Mucosa of descending colon (tissue), 3 donors: ENCODE data around the gene WFDC12. TPM values are rescaled to one million over a fixed set of nuclear protein-coding genes. Genes with fewer than 3 reads are reported as not detected.
"Not testable (repeated sequence)": the region's sequence is repeated elsewhere in the genome, so short reads cannot be mapped to it uniquely, and the experiment has no call there.

ENCODE experiments used
- ATAC-seq: fragments of 200-7000 bp; cut with Tn5 transposase; one replicate; pipeline ENCODE4 v1.9.1; 2020; ENCODE audit warnings: mild to moderate bottlenecking, moderate library complexity
- DNase-seq, 3 donors: peaks; one replicate each; pipeline ENCODE4 v3.0.0-alpha.2; 2020
- H3K36me3 ChIP-seq: fragments of 200-600 bp; one replicate; pipeline ENCODE4 v1.8.0; 2021; ENCODE audit warnings: low read depth, mild to moderate bottlenecking
- H3K4me1 ChIP-seq: fragments of 200-600 bp; one replicate; pipeline ENCODE4 v1.8.0; 2021; ENCODE audit warnings: low read depth, mild to moderate bottlenecking
- H3K4me3 ChIP-seq: fragments of 200-600 bp; one replicate; pipeline ENCODE4 v1.8.0; 2021; ENCODE audit warnings: mild to moderate bottlenecking
- H3K9me3 ChIP-seq: fragments of 200-600 bp; one replicate; pipeline ENCODE4 v1.8.0; 2021; ENCODE audit warnings: mild to moderate bottlenecking
- CTCF ChIP-seq: fragments of 200-600 bp; IDR thresholded peaks from one replicate; pipeline ENCODE4 v1.8.0; 2022; ENCODE audit warnings: antibody characterized with exemption, mild to moderate bottlenecking
- intact Hi-C, 2 donors: fragments of 100-400 bp; cut with DNase I in 1 of 2; cut with micrococcal nuclease in 1 of 2; formaldehyde crosslinking; loops; one replicate each; pipeline versions ENCODE4 v1.11.0 to v1.11.1; 2022; cut with DNase I, micrococcal nuclease
- total RNA-seq, 3 donors: library from RNA; stranded (reverse); fragmentation: NEBNext Ultra II Directional in 2 of 3; extraction: Animal tissue kit (Norgen Biotek cat#: 25700) in 2 of 3; gene quantifications; one replicate each; pipeline versions ENCODE4 v1.2.1 to v1.2.4, GENCODE V29; 2021 to 2023
- donor health status: DM: no; HTN: no; CAD: no; lungs with moderate emphysema.
- donor health status: DM: no; HTN: no; CAD: no.
- donor health status: DM: no; HTN: yes; CAD: no.

The WFDC12 gene
- total RNA-seq, 3 donors from 2014 or later = not detected

- ATAC-seq = no peak
- no peak for TF ChIP-seq CTCF
- no peaks in the 10 kb centered on the region for H3K36me3 ChIP-seq
- no peaks in the 10 kb centered on the region for H3K4me1 ChIP-seq
- intact Hi-C loops = no loop called here
- no peak overlapping the region for H3K4me3 ChIP-seq
- no peaks in the 10 kb centered on the region for H3K9me3 ChIP-seq
- DNase-seq = no peak
These were observed 24.8 kb upstream of the WFDC12 start for GRCh38 chr20:45149062-45149461.

GRCh38 chr20:45140836-45141235 lies 16.6 kb upstream of the WFDC12 start:
- no peaks in the 10 kb centered on the region for H3K9me3 ChIP-seq
- TF ChIP-seq CTCF = no peak
- DNase-seq (no peak), ATAC-seq (no peak)
- H3K4me1 ChIP-seq = peaks cover 13% of the 10 kb centered on the region
- intact Hi-C loops = no loop called here
- no peak overlapping the region for H3K4me3 ChIP-seq
- H3K36me3 ChIP-seq = no peaks in the 10 kb centered on the region

- DNase-seq, intact Hi-C loops, ATAC-seq, H3K36me3 ChIP-seq, H3K9me3 ChIP-seq, H3K4me3 ChIP-seq: not testable (repeated sequence)
- H3K4me1 ChIP-seq = peaks cover 13% of the 10 kb centered on the region
These were observed 15.6 kb upstream of the WFDC12 start for GRCh38 chr20:45139733-45140375.

GRCh38 chr20:45138561-45139300 lies 14.5 kb upstream of the WFDC12 start:
- Histone ChIP-seq H3K4me1 (peaks cover 13% of the 10 kb centered on the region), H3K4me3 (no peak overlapping the region), H3K9me3 (no peaks in the 10 kb centered on the region), H3K36me3 (no peaks in the 10 kb centered on the region)
- ATAC-seq = peak; percentile 96
- peak; percentile 87 to 93 (median 88) for DNase-seq
- intact Hi-C loops = no loop called here
- TF ChIP-seq CTCF = peak; percentile 69

- Histone ChIP-seq H3K9me3 (no peaks in the 10 kb centered on the region), H3K4me1 (peaks cover 13% of the 10 kb centered on the region), H3K4me3 (no peak overlapping the region), H3K36me3 (no peaks in the 10 kb centered on the region)
- intact Hi-C loops = no loop called here
- ATAC-seq = no peak
- DNase-seq = no peak
- no peak for TF ChIP-seq CTCF
These were observed 12.6 kb upstream of the WFDC12 start for GRCh38 chr20:45136911-45137310.

GRCh38 chr20:45128099-45128498 lies 3.8 kb upstream of the WFDC12 start:
- TF ChIP-seq CTCF = no peak
- Histone ChIP-seq H3K4me1 (no peaks in the 10 kb centered on the region), H3K9me3 (no peaks in the 10 kb centered on the region), H3K36me3 (no peaks in the 10 kb centered on the region), H3K4me3 (no peak overlapping the region)
- intact Hi-C loops = no loop called here
- ATAC-seq (peak; percentile 68), DNase-seq (no peak)
